C1 segment of cervical spinal cord (tissue), 14 donors: ENCODE data around the gene SBNO2.
"Not testable (repeated sequence)": the region's sequence is repeated elsewhere in the genome, so short reads cannot be mapped to it uniquely, and the experiment has no call there.

ENCODE experiments used
- DNase-seq, 14 donors: peaks; one replicate each; lab custom pipeline; 2025; lab: John Stamatoyannopoulos, UW

SBNO2 gene

GRCh38 chr19:1122021-1122971, 51.8 kb downstream of the SBNO2 start:
- no peak for DNase-seq

GRCh38 chr19:1121395-1121794, 52.7 kb downstream of the SBNO2 start:
- DNase-seq, result no peak

- DNase-seq, result no peak
Observed at GRCh38 chr19:1119475-1120217, 54.4 kb downstream of the SBNO2 start.

- no peak for DNase-seq
Observed at GRCh38 chr19:1118999-1119398, 55.1 kb downstream of the SBNO2 start.

- DNase-seq, result no peak
Observed at GRCh38 chr19:1117654-1118053, 56.4 kb downstream of the SBNO2 start.

GRCh38 chr19:1116726-1117581, 57.1 kb downstream of the SBNO2 start:
- DNase-seq, result no peak

GRCh38 chr19:1115646-1116420, 58.2 kb downstream of the SBNO2 start:
- no peak for DNase-seq

- DNase-seq, result not testable (repeated sequence)
Observed at GRCh38 chr19:1114728-1115127, 59.3 kb downstream of the SBNO2 start.

- no peak for DNase-seq
Observed at GRCh38 chr19:1113986-1114483, 60.0 kb downstream of the SBNO2 start.

GRCh38 chr19:1113030-1113985, 60.8 kb downstream of the SBNO2 start:
- peak in 13 of 14 donors; percentile 29 to 90 (median 82) for DNase-seq

GRCh38 chr19:1112268-1113029, 61.6 kb downstream of the SBNO2 start:
- no peak for DNase-seq

GRCh38 chr19:1111641-1112267, 62.3 kb downstream of the SBNO2 start:
- no peak for DNase-seq

GRCh38 chr19:1110809-1111640, 63.0 kb downstream of the SBNO2 start:
- DNase-seq, result no peak

- DNase-seq, result no peak
Observed at GRCh38 chr19:1109697-1110671, 64.1 kb downstream of the SBNO2 start.

- DNase-seq, result no peak
Observed at GRCh38 chr19:1109032-1109551, 65.0 kb downstream of the SBNO2 start.
